HTR-8/SVneo (cell line): ENCODE measurements around the gene GMPPA.

ENCODE experiments used
- DNase-seq: peaks from one replicate; pipeline ENCODE4 v3.0.0; 2011; ENCODE audit warnings: low spot score, mixed read lengths; ENCODE audit not compliant: insufficient read length
- FAIRE-seq: peaks from 2 replicates; lab custom pipeline; 2011; peaks lifted over from hg19 to GRCh38; lab: Jason Lieb, UNC

Gene GMPPA

DNA sequence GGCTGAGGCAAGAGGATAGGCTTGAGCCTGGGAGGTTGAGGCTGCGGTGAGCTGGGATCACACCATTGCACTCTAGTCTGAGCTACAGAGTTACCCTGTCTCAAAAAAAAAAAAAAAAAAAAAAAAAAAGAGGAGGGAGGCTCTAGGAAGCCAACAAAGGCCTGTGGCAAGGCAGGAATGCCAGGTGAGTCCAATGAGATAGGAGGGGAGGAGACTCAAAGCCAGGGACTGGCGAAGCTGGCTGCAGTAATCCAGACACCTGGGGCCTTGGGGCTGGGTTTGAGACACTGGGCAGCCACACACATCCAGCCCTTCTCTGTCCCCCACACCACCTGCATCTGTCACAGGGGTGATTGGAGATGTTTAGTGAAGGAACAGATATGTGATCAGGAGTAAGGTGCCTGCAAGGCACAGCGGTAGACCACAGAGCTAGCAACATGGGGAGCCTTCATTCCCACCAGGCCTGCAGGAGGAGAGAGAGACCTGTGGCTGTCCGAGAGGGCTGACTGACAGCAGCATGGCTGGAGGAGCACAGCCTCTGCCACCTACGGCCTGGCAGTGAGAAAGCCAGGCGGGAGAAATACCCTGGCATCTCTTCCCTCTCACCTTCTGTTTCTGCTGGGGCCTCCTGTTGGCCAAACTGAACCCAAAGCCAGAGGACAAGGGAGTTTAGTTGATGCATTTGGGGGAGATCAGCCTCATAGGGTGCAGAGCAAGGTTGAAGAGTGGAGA is 35.4 kb downstream of the GMPPA start:
- FAIRE-seq (no peak), DNase-seq (no peak)

DNA sequence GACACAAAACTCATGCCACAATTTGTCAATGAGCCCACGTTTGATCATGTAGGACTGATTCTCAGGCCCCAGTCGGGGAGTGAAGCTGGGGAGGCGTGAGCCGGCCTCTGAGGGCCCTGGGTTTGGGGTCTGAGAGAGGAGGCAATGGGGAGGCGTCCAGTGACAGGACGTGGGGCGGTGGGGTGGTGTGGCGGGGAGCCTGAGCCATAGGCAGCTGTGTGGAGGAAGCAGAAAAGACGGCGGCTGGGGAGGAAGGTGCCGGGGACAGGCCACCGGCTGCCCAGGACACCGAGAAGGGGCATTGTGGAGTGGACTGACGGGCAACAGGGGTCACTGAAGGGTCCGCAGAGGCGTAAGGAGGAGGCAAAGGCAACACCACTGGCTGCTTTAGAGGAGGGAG is 37.7 kb downstream of the GMPPA start:
- no peak for DNase-seq
- no peak for FAIRE-seq

- DNase-seq (no peak), FAIRE-seq (no peak)
Observed at GRCh38 chr2:219536967-219537366, 38.3 kb downstream of the GMPPA start.

GRCh38 chr2:219537657-219538488 is 39.2 kb downstream of the GMPPA start:
- no peak for FAIRE-seq
- no peak for DNase-seq

- DNase-seq (no peak), FAIRE-seq (no peak)
Observed at GRCh38 chr2:219538504-219538951, 39.8 kb downstream of the GMPPA start.

DNA sequence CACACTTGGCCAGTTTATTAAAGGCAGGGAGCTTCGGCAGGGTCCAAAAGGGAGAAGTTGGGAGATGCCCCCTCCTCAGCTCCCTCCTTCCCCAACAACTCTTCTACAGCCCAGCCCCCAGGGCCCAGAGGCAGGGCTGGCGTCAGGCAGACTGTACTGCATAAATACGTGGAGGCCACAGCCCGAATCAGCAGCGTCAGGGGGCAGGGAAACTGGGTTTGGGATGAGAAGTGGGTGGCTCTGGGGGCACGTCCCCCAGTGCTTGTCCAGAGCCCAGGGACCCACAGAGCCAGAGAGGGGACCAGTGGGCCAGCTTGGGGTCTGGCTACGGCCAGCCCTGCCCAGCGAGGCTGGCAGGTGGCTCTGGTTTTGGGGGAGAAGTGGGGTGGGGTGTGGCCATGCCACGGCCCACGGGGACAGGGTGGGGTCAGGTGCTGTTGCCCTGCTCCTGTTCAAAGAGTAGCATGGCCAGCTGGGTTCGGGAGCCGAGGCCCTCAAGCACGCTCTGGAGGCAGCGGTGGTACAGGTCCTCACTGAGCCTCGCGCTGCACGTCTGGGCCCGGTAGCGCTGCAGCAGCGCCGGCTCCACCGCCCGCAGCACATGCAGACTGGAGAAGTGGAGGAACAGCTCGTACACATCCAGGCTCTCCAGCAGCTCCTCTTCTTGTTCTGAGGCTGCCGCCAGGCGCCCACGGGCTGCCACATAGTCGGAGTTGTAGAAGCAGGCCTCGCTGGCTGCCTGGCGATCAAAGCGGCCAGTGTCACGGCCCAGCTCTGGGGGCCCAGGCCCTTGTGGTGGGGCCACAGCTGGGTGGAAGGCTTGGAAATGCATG is 40.5 kb downstream of the GMPPA start:
- no peak for DNase-seq
- FAIRE-seq = no peak

- DNase-seq (no peak), FAIRE-seq (no peak)
Observed at GRCh38 chr2:219539926-219540678, 41.4 kb downstream of the GMPPA start.

- no peak for DNase-seq
- FAIRE-seq = peak; percentile 9
Observed at GRCh38 chr2:219540784-219541504, 42.3 kb downstream of the GMPPA start.

DNA sequence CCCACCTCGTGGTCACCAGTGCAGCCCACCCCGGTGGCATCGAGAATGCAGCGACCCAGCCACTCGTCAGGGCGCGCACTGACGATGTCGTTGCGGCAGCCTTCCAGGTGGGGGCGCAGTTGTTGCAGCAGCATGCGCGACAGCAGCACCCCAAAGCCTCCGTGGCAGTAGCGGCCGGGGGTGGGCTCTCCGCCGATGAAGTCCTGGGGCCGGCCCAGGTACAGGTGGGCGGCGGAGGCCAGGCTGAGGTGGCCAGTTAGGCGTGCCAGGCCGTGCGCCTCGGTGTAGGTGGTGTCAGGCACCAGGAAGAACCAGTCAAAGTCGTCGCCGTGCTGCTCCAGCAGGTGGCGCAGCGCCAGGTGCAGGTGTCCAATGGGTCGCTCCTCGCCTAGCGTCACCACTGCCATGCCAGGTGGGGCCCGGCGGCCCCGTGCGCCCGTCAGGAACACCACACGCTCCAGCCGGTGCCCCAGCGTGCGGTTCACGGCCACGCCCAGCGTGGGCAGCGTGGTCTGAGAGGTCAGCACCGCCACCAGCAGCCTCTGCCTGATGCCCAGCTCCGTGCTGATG is 43.0 kb downstream of the GMPPA start:
- peak; percentile 75 for DNase-seq
- peak; percentile 89 for FAIRE-seq

- FAIRE-seq = no peak
- no peak for DNase-seq
Observed at GRCh38 chr2:219542931-219543595, 44.4 kb downstream of the GMPPA start.

GRCh38 chr2:219543596-219544358 is 45.1 kb downstream of the GMPPA start, which contains the start of the genes CHPF and TMEM198:
TSS of gene CHPF (minus strand) at chr2:219543809. CDS start at chr2:219543538, 271 bp downstream.
TSS of gene TMEM198 (plus strand) at chr2:219544028. CDS start at chr2:219544728, 700 bp downstream.
- FAIRE-seq (peak; percentile 97), DNase-seq (peak; percentile 95)

DNA sequence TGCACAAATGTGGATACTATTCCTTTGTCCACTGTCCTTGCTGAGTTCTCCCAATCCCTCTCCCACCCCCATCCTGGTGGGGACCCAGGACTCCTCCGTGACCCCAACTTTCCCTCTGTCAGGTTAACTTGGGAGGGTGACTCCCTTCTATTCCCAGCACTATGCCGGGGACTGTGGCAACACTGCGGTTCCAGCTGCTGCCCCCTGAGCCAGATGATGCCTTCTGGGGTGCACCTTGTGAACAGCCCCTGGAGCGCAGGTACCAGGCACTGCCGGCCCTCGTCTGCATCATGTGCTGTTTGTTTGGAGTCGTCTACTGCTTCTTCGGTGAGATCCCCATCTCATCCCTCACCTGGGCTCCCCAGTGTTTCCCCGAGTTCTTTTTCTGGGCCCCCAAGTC is 45.9 kb downstream of the GMPPA start:
- FAIRE-seq (no peak), DNase-seq (no peak)

DNA sequence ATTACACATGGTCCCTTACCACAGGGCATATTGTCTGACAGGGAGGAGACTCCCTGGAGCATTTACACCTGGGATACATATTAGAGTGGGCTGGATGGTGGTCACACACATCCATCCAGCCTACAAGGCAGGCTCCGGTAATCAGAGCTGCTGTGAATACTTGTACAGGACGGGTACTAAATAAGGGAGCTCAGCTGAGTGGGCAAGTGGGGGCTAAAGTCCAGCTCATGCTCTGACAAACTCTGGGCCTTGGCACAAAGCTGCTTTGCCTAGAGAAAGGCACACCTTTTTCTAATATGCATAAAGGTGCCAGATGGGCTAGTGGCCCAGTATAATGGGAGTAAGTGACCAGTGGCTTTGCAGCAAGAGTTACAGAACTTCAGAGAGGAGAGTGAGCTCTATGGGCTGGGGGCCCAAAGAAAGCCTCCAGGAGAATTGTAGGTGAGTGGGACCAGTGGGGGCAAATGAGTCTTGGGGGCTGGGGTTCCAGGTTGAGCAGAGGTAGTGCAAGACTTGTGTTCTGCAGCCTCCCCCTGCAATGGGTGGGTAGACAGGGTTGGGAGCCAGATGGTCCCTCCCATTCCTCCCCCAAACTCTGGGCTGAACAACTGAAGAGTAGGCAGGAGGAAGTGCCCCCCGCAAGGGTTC is 46.7 kb downstream of the GMPPA start:
- FAIRE-seq (no peak), DNase-seq (no peak)

GRCh38 chr2:219545943-219546352 is 47.3 kb downstream of the GMPPA start:
- no peak for DNase-seq

GRCh38 chr2:219547621-219548020 is 48.9 kb downstream of the GMPPA start:
- DNase-seq (no peak), FAIRE-seq (no peak)

More at GRCh38 chr2:219545943-219546352, 47.3 kb downstream of the GMPPA start:
- FAIRE-seq = no peak

DNA sequence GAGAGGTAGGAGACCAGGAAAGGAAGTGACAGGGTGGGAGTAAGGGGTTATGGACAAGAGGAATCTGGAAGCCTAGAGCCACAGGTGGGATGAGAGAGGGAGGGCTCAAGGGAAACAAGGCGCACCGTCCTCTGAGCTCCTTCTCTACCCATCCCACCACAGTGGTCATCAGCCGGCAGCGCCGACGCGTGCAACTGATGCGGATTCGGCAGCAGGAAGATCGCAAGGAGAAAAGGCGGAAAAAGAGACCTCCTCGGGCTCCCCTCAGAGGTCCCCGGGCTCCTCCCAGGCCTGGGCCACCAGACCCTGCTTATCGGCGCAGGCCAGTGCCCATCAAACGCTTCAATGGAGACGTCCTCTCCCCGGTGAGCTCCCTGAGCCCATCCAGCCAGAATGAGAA is 50.3 kb downstream of the GMPPA start:
- DNase-seq (no peak), FAIRE-seq (no peak)

DNA sequence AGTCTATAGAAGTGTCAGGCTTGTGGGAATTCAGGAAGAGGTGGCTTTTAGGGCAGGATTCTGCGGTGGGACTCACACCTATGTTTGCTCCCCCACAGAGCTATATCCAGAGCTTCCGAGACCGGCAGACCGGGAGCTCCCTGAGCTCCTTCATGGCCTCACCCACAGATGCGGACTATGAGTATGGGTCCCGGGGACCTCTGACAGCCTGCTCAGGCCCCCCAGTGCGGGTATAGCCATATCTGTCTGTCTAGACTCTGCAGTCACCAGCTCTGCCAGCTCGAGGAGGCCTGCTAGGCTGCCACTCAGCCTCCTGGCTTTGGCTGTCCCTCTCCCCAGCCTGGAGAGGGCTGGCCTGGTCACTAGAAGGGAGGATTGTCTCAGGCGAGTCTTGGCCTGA is 50.9 kb downstream of the GMPPA start:
- no peak for FAIRE-seq
- DNase-seq = no peak
